Measurements from ENCODE around the gene IGFBP5. TPM values are rescaled to one million over a fixed set of nuclear protein-coding genes. Genes with fewer than 3 reads are reported as not detected.

Gene IGFBP5
- total RNA-seq, 1 donor from 2014 or later: 17.2 TPM

- no peak for DNase-seq
Measured at GRCh38 chr2:216687111-216687510, 8.2 kb downstream of the IGFBP5 start.

- DNase-seq: no peak
Measured at GRCh38 chr2:216685327-216685875, 9.9 kb downstream of the IGFBP5 start.

GRCh38 chr2:216683846-216684245 is 11.5 kb downstream of the IGFBP5 start:
- DNase-seq: peak; percentile 29

- DNase-seq: no peak
Measured at GRCh38 chr2:216681683-216682082, 13.7 kb downstream of the IGFBP5 start.

GRCh38 chr2:216680951-216681629 is 14.3 kb downstream of the IGFBP5 start:
- DNase-seq: no peak

GRCh38 chr2:216679658-216680024 is 15.7 kb downstream of the IGFBP5 start:
- no peak for DNase-seq

- no peak for DNase-seq
Measured at GRCh38 chr2:216678813-216679657, 16.3 kb downstream of the IGFBP5 start.

- no peak for DNase-seq
Measured at GRCh38 chr2:216678098-216678465, 17.3 kb downstream of the IGFBP5 start.

- DNase-seq: no peak
Measured at GRCh38 chr2:216677439-216678097, 17.8 kb downstream of the IGFBP5 start.

- DNase-seq: no peak
Measured at GRCh38 chr2:216676630-216677029, 18.7 kb downstream of the IGFBP5 start.

GRCh38 chr2:216674376-216674775 is 21.0 kb downstream of the IGFBP5 start:
- no peak for DNase-seq

GRCh38 chr2:216673609-216674008 is 21.7 kb downstream of the IGFBP5 start:
- no peak for DNase-seq

- no peak for DNase-seq
Measured at GRCh38 chr2:216673021-216673420, 22.3 kb downstream of the IGFBP5 start.

- DNase-seq: no peak
Measured at GRCh38 chr2:216672466-216672865, 22.9 kb downstream of the IGFBP5 start.

- no peak for DNase-seq
Measured at GRCh38 chr2:216671791-216672343, 23.5 kb downstream of the IGFBP5 start.

- DNase-seq: no peak
Measured at GRCh38 chr2:216671081-216671411, 24.3 kb downstream of the IGFBP5 start.

GRCh38 chr2:216670266-216671080 is 24.9 kb downstream of the IGFBP5 start:
- no peak for DNase-seq

- DNase-seq: peak; percentile 44
Measured at GRCh38 chr2:216666461-216667233, 28.7 kb downstream of the IGFBP5 start.

- DNase-seq: no peak
Measured at GRCh38 chr2:216665717-216666116, 29.6 kb downstream of the IGFBP5 start.

GRCh38 chr2:216665242-216665641 is 30.1 kb downstream of the IGFBP5 start:
- DNase-seq: no peak

- no peak for DNase-seq
Measured at GRCh38 chr2:216664593-216665034, 30.7 kb downstream of the IGFBP5 start.

Measured in occipital lobe (tissue), 2 donors.